Mammary epithelial cell (primary cell): ENCODE data around the gene MYH8.

ENCODE experiments used
- EZH2 ChIP-seq: IDR thresholded peaks from 2 replicates; pipeline ENCODE4 v1.6.1; 2012; ENCODE audit warnings: low read length, inconsistent platforms, borderline replicate concordance
- TF ChIP-seq, protein P1 (sequence below), 2 donors: IDR thresholded peaks in 1 of 2; conservative IDR thresholded peaks in 1 of 2; 2 replicates each; pipeline ENCODE4 v1.5.1; 2011 to 2012; ENCODE audit warnings: inconsistent platforms in 2 of 2, low read length in 2 of 2, mild to moderate bottlenecking in 2 of 2, control low read depth in 1 of 2, low read depth in 1 of 2; ENCODE audit not compliant: insufficient read depth in 1 of 2; ENCODE audit errors: extremely low read depth in 1 of 2

DNA sequence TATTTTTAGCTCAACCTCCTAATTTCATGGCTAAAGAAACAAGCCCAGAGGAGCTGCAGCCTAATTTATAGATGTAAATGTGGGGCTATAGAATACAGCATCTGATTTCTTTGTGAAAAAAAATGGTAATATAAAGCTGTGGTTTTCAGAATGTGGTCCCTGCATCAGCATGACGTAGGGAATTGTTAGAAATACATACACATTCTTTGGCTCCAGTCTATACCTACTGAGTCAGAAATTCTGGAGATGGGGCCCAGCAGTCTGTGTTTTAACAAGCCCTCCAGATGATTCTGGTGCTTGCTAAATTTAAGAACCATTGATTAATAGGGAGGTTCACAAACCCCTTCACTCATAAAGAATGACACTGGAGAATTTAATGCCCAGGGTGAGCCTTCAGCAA, 18.1 kb upstream of the MYH8 start:
- TF ChIP-seq, protein P1, sequence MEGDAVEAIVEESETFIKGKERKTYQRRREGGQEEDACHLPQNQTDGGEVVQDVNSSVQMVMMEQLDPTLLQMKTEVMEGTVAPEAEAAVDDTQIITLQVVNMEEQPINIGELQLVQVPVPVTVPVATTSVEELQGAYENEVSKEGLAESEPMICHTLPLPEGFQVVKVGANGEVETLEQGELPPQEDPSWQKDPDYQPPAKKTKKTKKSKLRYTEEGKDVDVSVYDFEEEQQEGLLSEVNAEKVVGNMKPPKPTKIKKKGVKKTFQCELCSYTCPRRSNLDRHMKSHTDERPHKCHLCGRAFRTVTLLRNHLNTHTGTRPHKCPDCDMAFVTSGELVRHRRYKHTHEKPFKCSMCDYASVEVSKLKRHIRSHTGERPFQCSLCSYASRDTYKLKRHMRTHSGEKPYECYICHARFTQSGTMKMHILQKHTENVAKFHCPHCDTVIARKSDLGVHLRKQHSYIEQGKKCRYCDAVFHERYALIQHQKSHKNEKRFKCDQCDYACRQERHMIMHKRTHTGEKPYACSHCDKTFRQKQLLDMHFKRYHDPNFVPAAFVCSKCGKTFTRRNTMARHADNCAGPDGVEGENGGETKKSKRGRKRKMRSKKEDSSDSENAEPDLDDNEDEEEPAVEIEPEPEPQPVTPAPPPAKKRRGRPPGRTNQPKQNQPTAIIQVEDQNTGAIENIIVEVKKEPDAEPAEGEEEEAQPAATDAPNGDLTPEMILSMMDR (conservative IDR thresholded peaks at IDR 0.05 in 1 of 2, IDR thresholded peaks at IDR 0.05 in 1 of 2; ENCODE audit: extremely low read depth in 1 of 2, insufficient read depth in 1 of 2, low read depth in 1 of 2, low read length in 2 of 2) = no peak
- TF ChIP-seq EZH2 = no peak
